PC-3 (cell line): ENCODE measurements around the gene HOXC11.

Experiments used
- CTCF ChIP-seq: fragments of 300-600 bp; sonication (generic); conservative IDR thresholded peaks from 2 replicates; pipeline ENCODE4 v1.5.1; 2017; ENCODE audit warnings: antibody characterized with exemption, low read depth, mild to moderate bottlenecking, low read length
- EZH2phosphoT487 ChIP-seq: fragments of 300-600 bp; sonication (generic); IDR thresholded peaks from 2 replicates; pipeline ENCODE4 v1.6.1; 2018; ENCODE audit warnings: mild to moderate bottlenecking, antibody characterized with exemption, low read length, borderline replicate concordance

DNA sequence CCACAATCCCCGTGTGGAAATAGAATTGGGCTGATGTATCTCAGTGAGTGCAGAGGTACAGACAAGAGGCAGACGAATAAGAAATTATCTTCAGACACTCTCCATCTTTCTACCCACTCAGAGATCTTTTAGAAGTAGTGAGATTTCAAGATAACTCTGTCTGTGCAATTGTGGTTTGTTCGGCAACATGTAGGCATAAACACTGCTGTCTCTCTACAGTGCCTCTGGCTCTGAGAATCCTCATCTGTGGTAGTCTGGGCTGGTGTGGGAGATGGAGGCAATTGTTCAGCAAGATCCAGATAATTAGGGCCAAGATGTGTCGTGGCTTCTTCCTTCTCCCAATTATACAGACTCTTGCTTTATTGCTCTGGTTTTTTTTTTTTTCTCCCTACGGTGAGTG lies 31.2 kb upstream of the HOXC11 start:
- TF ChIP-seq CTCF = no peak
- no peak for TF ChIP-seq EZH2phosphoT487
